Activated T-cell treated with anti-CD3 and anti-CD28 coated beads, Interleukin-2, amount 50 U/mL, for 72 hours (primary cell): ENCODE data around the gene MXRA7. TPM values are rescaled to one million over a fixed set of nuclear protein-coding genes. Genes with fewer than 3 reads are reported as not detected.
A peak's percentile ranks its signal among the peaks of the same experiment; 100 is the strongest.
"Not testable (repeated sequence)": the region's sequence is repeated elsewhere in the genome, so short reads cannot be mapped to it uniquely, and the experiment has no call there.

Source experiments
- ATAC-seq, 2 donors: fragments of 150-1000 bp; cut with Tn5 transposase; replicated peaks in 1 of 2; 2 replicates each; pipeline ENCODE4 v1.10.0; 2021; ENCODE audit warnings: moderate library complexity in 2 of 2, mild to moderate bottlenecking in 1 of 2
- DNase-seq, 2 donors: peaks; one replicate each; pipeline ENCODE4 v3.0.0; 2021 to 2022; ENCODE audit warnings: mixed read lengths in 1 of 2
- H3K27ac Mint-ChIP-seq: one replicate; pipeline ENCODE4 v1.8.0; 2022; ENCODE audit warnings: mild to moderate bottlenecking, moderate library complexity, mixed read lengths
- H3K27me3 Mint-ChIP-seq: one replicate; pipeline ENCODE4 v1.8.0; 2022; ENCODE audit warnings: low read depth, mixed read lengths
- H3K36me3 Mint-ChIP-seq, 2 donors: one replicate each; pipeline ENCODE4 v1.8.0; 2022; ENCODE audit warnings: mixed read lengths in 2 of 2, mild to moderate bottlenecking in 1 of 2; ENCODE audit not compliant: insufficient read depth in 2 of 2
- H3K4me1 Mint-ChIP-seq: one replicate; pipeline ENCODE4 v1.8.0; 2022; ENCODE audit warnings: low read depth, mixed read lengths
- H3K4me3 Mint-ChIP-seq, 2 donors: one replicate each; pipeline ENCODE4 v1.8.0; 2022; ENCODE audit warnings: mild to moderate bottlenecking in 2 of 2, mixed read lengths in 2 of 2, moderate library complexity in 2 of 2
- H3K9me3 Mint-ChIP-seq, 2 donors: one replicate each; pipeline ENCODE4 v1.8.0; 2022; ENCODE audit warnings: mixed read lengths in 2 of 2
- total RNA-seq, 2 donors: library from RNA; stranded (reverse); gene quantifications; one replicate each; pipeline ENCODE4 v1.2.3, GENCODE V29; 2022

The MXRA7 gene
- total RNA-seq: 10 to 100 TPM; 17.4 to 21.8 TPM

DNA sequence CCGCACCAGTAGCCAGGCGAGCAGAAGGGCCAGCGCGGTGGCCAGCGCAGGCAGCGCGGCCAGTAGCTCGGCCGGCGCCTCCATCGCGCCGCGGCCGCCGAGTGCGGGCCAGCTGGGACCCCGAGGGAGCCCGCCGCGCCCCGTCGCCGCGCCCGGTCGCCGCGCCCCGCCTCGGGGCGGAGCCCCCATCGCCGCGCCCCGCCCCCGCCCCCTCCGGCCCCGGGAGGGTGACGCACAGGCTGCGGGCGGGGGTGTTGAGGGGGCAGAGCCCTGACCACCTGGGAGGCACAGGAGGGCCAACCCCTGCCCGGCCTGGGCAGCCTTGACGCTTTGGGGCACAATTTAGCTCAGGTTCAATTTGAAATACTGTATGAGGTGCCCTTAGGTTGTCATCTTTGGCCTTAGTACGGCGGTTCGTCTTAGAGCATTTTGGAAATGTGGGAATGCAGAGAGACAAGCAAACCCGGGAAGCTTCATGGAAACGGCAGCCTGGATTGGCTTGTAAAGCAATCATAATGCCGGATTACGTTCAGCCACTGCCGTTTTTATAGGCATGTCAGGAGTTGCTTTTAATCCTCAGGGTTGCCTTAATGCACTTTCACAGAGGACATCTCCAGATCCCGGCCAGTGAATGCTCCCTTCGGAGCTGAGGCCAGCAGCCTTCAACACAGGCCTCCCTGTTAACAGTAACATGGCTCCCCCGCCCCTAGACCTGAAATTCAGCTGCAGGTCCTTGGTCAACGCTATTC is at the start of gene MXRA7:
Gene MXRA7, minus strand, starts transcription at position 103 of the 749 bp plus-strand sequence. Its CDS starts 19 bp downstream, at position 84.
- peak; percentile 84 to 85 for ATAC-seq
- H3K4me3 Mint-ChIP-seq: peak within 1 kb of the TSS; percentile 74 to 80
- H3K4me1 Mint-ChIP-seq: peaks cover 34% of the 10 kb centered on the region
- no peaks in the 10 kb centered on the region for H3K9me3 Mint-ChIP-seq
- H3K27ac Mint-ChIP-seq: peak within 1 kb of the TSS; percentile 22
- H3K27me3 Mint-ChIP-seq: no peaks in the 10 kb centered on the region
- H3K36me3 Mint-ChIP-seq: peaks cover 5 to 6% of the 10 kb centered on the region in 2 donors
- DNase-seq: peak; percentile 77 to 81

DNA sequence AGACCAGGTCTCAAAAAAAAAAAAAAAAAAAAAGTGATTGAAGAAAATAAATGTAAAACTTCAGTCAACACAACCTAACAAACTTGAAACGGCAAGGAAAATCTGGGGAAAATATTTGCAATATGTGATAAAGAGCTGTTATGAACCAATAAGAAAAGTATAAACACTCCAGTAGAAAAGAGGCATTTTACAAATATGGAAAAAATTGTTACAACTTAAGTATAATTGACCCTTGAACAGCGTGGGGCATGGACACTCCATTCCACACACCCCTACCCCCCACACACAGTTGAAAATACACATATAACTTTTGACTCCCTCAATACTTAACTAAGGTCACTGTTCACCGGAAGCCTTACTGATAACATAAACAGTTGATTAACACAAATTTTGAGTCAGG is 47.8 kb upstream of the MXRA7 start:
- H3K36me3 Mint-ChIP-seq: peaks cover 0 to 7% of the 10 kb centered on the region in 2 donors
- H3K9me3 Mint-ChIP-seq: no peaks in the 10 kb centered on the region
- no peak for ATAC-seq
- DNase-seq: no peak
- H3K4me1 Mint-ChIP-seq: peaks cover 10% of the 10 kb centered on the region
- H3K4me3 Mint-ChIP-seq: no peak overlapping the region
- H3K27me3 Mint-ChIP-seq: no peaks in the 10 kb centered on the region
- H3K27ac Mint-ChIP-seq: no peak overlapping the region

DNA sequence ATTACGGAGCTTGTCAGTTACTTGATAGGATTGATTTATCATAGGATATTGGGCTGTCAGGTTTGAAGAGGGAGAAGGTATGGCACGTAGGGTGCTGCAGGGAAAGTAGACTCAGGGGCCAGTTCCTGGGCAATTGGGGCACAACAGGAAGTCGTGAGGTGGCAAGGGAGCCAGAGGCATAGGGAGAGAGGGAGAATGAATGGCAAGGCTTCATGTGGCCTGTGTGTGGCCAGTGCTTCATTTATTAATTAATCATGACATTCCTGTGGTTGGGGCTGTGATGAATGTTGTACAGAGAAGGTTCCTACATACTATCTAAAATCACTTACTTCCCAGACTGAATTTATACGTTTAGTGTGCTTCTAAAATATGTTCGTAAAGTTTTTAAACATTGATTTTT is 46.5 kb upstream of the MXRA7 start:
- Mint-ChIP-seq H3K4me1 (peaks cover 23% of the 10 kb centered on the region), H3K27ac (no peak overlapping the region), H3K36me3 (peaks cover 0 to 15% of the 10 kb centered on the region in 2 donors), H3K9me3 (no peaks in the 10 kb centered on the region), H3K27me3 (no peaks in the 10 kb centered on the region), H3K4me3 (no peak overlapping the region)
- DNase-seq (no peak), ATAC-seq (no peak)

DNA sequence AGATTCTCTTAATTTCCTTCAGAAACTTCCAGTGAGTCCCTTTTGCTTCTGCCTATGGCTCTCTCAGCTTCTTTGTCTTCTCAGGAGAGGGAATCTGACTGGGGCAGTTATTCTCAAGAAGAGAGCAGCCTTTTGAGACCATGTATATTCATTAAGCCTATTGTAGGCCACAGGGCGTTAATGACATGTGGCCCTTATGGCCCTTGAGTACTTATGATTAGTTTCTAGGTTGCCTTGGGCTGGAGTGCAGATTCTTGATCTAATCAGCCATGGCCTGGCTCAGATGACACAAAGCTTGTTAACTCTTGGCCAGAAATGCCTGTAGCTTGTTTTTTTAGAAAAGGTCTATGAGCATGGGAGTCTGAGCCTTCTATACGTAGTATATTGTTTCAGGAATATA is 44.5 kb upstream of the MXRA7 start:
- Mint-ChIP-seq H3K27me3 (no peaks in the 10 kb centered on the region), H3K36me3 (peaks cover 2 to 15% of the 10 kb centered on the region in 2 donors), H3K4me1 (peaks cover 28% of the 10 kb centered on the region), H3K9me3 (no peaks in the 10 kb centered on the region), H3K27ac (no peak overlapping the region), H3K4me3 (peak overlapping the region in 1 of 2 donors; percentile 41)
- DNase-seq: no peak
- ATAC-seq: no peak

DNA sequence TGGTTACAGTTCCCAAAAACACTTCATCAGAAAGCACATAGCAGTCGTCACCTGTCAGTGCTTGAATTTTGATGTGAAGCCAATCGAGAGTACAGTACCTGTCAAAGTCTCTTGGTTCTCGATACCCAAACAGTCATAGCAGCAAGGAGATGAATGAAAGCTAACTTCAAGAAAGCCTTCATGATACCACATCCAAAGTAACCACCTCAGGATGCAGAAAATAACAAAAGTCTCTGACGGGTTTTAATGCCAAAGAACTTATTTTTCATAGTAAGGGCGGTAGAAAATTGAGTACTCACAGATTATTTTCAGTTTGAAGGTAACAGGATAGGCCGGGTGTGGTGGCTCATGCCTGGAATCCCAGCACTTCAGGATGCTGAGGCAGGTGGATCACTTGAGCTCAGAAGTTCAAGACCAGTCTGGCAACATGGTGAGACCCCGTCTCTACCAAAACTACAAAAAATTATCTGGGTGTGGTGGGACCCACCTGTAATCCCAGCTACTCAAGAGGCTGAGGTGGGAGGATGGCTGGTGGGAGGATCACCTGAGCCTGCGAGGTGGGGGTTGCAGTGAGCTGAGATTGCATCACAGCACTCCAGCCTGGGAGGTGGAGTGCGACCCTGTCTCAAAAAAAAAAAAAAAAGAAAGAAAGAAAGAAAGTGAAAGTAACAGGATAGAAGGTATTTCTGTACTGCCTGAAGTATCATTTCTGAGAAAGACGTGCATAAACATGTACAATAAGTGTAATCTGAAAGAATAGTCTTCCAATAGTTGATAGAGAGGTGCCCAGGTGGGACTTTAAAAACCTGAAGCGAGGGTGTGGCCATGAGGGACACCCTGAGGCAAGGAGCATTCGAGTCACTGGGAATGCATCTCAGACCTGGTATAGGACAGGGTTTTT is 42.5 kb upstream of the MXRA7 start:
- H3K4me1 Mint-ChIP-seq: peaks cover 28% of the 10 kb centered on the region
- ATAC-seq (peak; percentile 91 to 95), DNase-seq (no peak)

DNA sequence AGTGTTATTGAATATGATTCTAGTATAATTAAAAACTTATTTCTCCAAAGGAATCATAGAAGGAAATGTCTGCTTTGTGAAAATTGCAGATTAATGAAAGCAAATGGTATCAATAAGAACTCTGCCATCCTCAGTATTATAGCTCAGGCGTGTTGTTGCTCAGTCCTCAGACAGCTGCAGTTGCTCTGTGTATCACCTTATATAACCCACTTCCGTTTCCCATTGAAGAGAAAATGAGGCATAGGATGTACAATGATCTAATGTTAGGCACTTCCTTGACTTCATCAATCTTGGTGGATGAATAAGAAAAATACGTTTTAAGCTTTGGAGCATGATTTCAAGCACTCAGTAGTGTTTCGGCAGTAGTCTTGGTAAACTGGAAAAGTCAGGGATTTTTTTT is 41.2 kb upstream of the MXRA7 start:
- no peaks in the 10 kb centered on the region for H3K9me3 Mint-ChIP-seq
- peak in 1 of 2 donors; percentile 56 for ATAC-seq
- peak overlapping the region; percentile 35 to 75 for H3K4me3 Mint-ChIP-seq
- peaks cover 28% of the 10 kb centered on the region for H3K4me1 Mint-ChIP-seq
- H3K27ac Mint-ChIP-seq: peak overlapping the region; percentile 79
- H3K27me3 Mint-ChIP-seq: no peaks in the 10 kb centered on the region
- peaks cover 2 to 11% of the 10 kb centered on the region in 2 donors for H3K36me3 Mint-ChIP-seq
- DNase-seq: no peak

More for the DNA sequence above, 42.5 kb upstream of the MXRA7 start:
- peak overlapping the region; percentile 98 for H3K27ac Mint-ChIP-seq
- peak overlapping the region; percentile 94 to 96 for H3K4me3 Mint-ChIP-seq
- peaks cover 2 to 13% of the 10 kb centered on the region in 2 donors for H3K36me3 Mint-ChIP-seq
- no peaks in the 10 kb centered on the region for H3K27me3 Mint-ChIP-seq
- H3K9me3 Mint-ChIP-seq: no peaks in the 10 kb centered on the region

GRCh38 chr17:76751416-76751993 is 40.7 kb upstream of the MXRA7 start:
- no peak for ATAC-seq
- Mint-ChIP-seq H3K27ac (no peak overlapping the region), H3K27me3 (no peaks in the 10 kb centered on the region), H3K4me3 (no peak overlapping the region), H3K9me3 (no peaks in the 10 kb centered on the region), H3K4me1 (peaks cover 28% of the 10 kb centered on the region), H3K36me3 (peaks cover 2 to 11% of the 10 kb centered on the region in 2 donors)
- no peak for DNase-seq

DNA sequence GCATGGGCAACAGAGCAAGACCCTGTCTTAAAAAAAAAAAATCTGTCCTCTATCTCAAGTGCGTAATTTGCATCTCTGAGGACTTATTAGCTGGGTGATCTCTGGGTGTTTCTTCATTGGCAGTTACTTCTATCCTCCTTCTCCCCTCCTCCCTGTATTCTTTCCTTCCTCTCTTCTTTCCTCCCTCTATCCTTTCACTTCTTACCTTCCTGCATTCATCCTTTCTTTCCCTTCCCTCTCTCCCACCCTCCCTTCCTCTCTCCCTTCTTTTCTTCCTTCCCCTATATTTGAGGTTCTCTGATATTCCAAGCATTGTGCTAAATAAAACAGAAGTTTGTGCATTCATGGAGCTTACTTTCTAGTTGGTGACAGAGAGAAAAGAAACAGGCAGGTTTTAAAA is 37.9 kb upstream of the MXRA7 start:
- H3K4me3 Mint-ChIP-seq: no peak overlapping the region
- no peaks in the 10 kb centered on the region for H3K9me3 Mint-ChIP-seq
- ATAC-seq: no peak
- H3K36me3 Mint-ChIP-seq: peaks cover 2 to 16% of the 10 kb centered on the region in 2 donors
- DNase-seq: no peak
- no peak overlapping the region for H3K27ac Mint-ChIP-seq
- H3K27me3 Mint-ChIP-seq: no peaks in the 10 kb centered on the region
- H3K4me1 Mint-ChIP-seq: peaks cover 29% of the 10 kb centered on the region

GRCh38 chr17:76747716-76748363 is 37.1 kb upstream of the MXRA7 start:
- Mint-ChIP-seq H3K4me3 (no peak overlapping the region), H3K27ac (no peak overlapping the region), H3K9me3 (no peaks in the 10 kb centered on the region), H3K27me3 (no peaks in the 10 kb centered on the region), H3K4me1 (peaks cover 28% of the 10 kb centered on the region), H3K36me3 (peaks cover 2 to 10% of the 10 kb centered on the region in 2 donors)
- DNase-seq (no peak), ATAC-seq (no peak)

- Mint-ChIP-seq H3K4me1 (peaks cover 34% of the 10 kb centered on the region), H3K36me3 (peaks cover 0 to 14% of the 10 kb centered on the region in 2 donors)
- not testable (repeated sequence) for H3K27me3 Mint-ChIP-seq, H3K4me3 Mint-ChIP-seq, H3K9me3 Mint-ChIP-seq, DNase-seq, H3K27ac Mint-ChIP-seq
- peak in 1 of 2 donors; percentile 30 for ATAC-seq
These were observed 35.0 kb upstream of the MXRA7 start for GRCh38 chr17:76745785-76746184.

DNA sequence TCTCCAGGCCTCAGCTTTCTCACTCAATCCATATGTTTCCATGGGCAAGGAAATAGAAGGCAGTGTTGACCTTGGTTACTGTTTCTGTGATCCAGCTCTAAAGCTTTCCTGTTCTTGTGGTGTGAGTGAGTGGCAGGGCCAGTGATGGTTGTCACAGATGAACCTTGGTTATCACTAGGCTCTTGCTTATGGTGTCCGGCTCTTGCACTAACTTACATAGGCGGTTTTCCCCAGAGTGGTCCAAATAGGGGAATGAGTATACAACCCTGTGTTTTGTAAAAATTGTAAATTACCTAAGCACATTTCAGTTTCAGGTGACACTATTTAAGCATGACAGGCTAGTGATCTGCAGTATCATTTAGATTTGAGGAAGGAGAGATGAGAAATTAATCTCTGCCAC is 34.0 kb upstream of the MXRA7 start:
- H3K4me3 Mint-ChIP-seq: no peak overlapping the region
- H3K27me3 Mint-ChIP-seq: no peaks in the 10 kb centered on the region
- ATAC-seq (peak; percentile 52 to 90), DNase-seq (no peak)
- no peak overlapping the region for H3K27ac Mint-ChIP-seq
- H3K36me3 Mint-ChIP-seq: peaks cover 0 to 14% of the 10 kb centered on the region in 2 donors
- H3K9me3 Mint-ChIP-seq: no peaks in the 10 kb centered on the region
- H3K4me1 Mint-ChIP-seq: peaks cover 43% of the 10 kb centered on the region

GRCh38 chr17:76742958-76743357 is 32.2 kb upstream of the MXRA7 start:
- Mint-ChIP-seq H3K4me1 (peaks cover 61% of the 10 kb centered on the region), H3K27ac (no peak overlapping the region), H3K9me3 (no peaks in the 10 kb centered on the region), H3K4me3 (peak overlapping the region in 1 of 2 donors; percentile 18), H3K36me3 (peaks cover 1 to 14% of the 10 kb centered on the region in 2 donors), H3K27me3 (no peaks in the 10 kb centered on the region)
- peak; percentile 45 to 62 for ATAC-seq
- no peak for DNase-seq
